Esophagus muscularis mucosa (tissue), 4 donors: ENCODE measurements around the gene GDAP2. TPM values are rescaled to one million over a fixed set of nuclear protein-coding genes. Genes with fewer than 3 reads are reported as not detected.

Experiments
- DNase-seq: peaks from one replicate; pipeline ENCODE4 v3.0.0-alpha.2; 2017; ENCODE audit errors: extremely low spot score
- H3K27ac ChIP-seq, 4 donors: fragments of 200-600 bp; sonication (generic); replicated peaks in 1 of 4; 1 replicate in 3 of 4; 2 replicates in 1 of 4; pipeline ENCODE4 v1.5.1; 2016 to 2019; ENCODE audit warnings: mild to moderate bottlenecking in 1 of 4
- H3K27me3 ChIP-seq, 4 donors: fragments of 200-600 bp; sonication (generic); one replicate each; pipeline versions ENCODE4 v1.5.1 to v1.6.0; 2016 to 2019
- H3K36me3 ChIP-seq, 4 donors: fragments of 200-600 bp; sonication (generic); one replicate each; pipeline ENCODE4 v1.5.1; 2016 to 2019
- H3K4me1 ChIP-seq, 4 donors: fragments of 200-600 bp; sonication (generic); one replicate each; pipeline ENCODE4 v1.5.1; 2016 to 2019
- H3K4me3 ChIP-seq, 4 donors: fragments of 200-600 bp; sonication (generic); 1 replicate in 2 of 4; 2 replicates in 2 of 4; pipeline ENCODE4 v1.5.1; 2016 to 2019; ENCODE audit warnings: mild to moderate bottlenecking in 4 of 4, moderate library complexity in 1 of 4
- H3K9me3 ChIP-seq, 4 donors: fragments of 200-600 bp; sonication (generic); 1 replicate in 3 of 4; 2 replicates in 1 of 4; pipeline ENCODE4 v1.5.1; 2016 to 2019
- CTCF ChIP-seq, 3 experiments: fragments of 200-600 bp in 2 of 3; fragments of 450-650 bp in 1 of 3; sonication (generic) in 2 of 3; IDR thresholded peaks; one replicate each; pipeline ENCODE4 v1.5.1; 2017 to 2019; ENCODE audit warnings: antibody characterized with exemption in 3 of 3, mild to moderate bottlenecking in 2 of 3, moderate library complexity in 1 of 3
- EP300 ChIP-seq: sonication (generic); formaldehyde crosslinking; IDR thresholded peaks from one replicate; pipeline ENCODE4 v1.6.1; 2017; ENCODE audit warnings: antibody characterized with exemption
- POLR2A ChIP-seq: fragments of 450-650 bp; IDR thresholded peaks from one replicate; pipeline ENCODE4 v1.6.1; 2017; ENCODE audit warnings: antibody characterized with exemption, moderate library complexity, mild to moderate bottlenecking, low read depth
- POLR2AphosphoS5 ChIP-seq, 2 donors: sonication (generic); formaldehyde crosslinking; IDR thresholded peaks; one replicate each; pipeline ENCODE4 v1.6.1; 2017; ENCODE audit warnings: antibody characterized with exemption in 2 of 2
- WGBS: methylation state at CpG from one replicate; pipeline ENCODE4 v1.1.5; 2018; 5-methylcytosine and 5-hydroxymethylcytosine counted together
- intact Hi-C: fragments of 100-400 bp; cut with DNase I; formaldehyde crosslinking; loops from one replicate; pipeline ENCODE4 v1.15.1; 2023
- total RNA-seq, 4 donors: library from RNA; depleted of rRNA; stranded (reverse); fragments of >200 nt; gene quantifications; one replicate each; pipeline versions ENCODE4 v1.1.0 to v1.2.1, GENCODE V29; 2016

GDAP2 gene
- total RNA-seq, 4 donors from 2014 or later, result 25.3 to 30.0 (median 26.8) TPM

- no peak for TF ChIP-seq CTCF (IDR thresholded peaks at IDR 0.05)
- WGBS, result 42% methylated on average over 2 of the region's 2 CpGs
- H3K4me3 ChIP-seq, result no peak overlapping the region
- no peak for DNase-seq
- intact Hi-C loops, result no loop called here
- H3K27ac ChIP-seq, result peak overlapping the region; percentile 48 to 73 (median 72)
- H3K4me1 ChIP-seq, result peaks cover 38 to 75% (median 71%) of the 10 kb centered on the region in 4 donors
- no peaks in the 10 kb centered on the region for H3K9me3 ChIP-seq
- no peaks in the 10 kb centered on the region for H3K36me3 ChIP-seq
- H3K27me3 ChIP-seq, result no peaks in the 10 kb centered on the region
These were observed 103.3 kb downstream of the GDAP2 start for GRCh38 chr1:117826119-117826518.

- Histone ChIP-seq H3K4me1 (peaks cover 41 to 81% (median 78%) of the 10 kb centered on the region in 4 donors), H3K36me3 (no peaks in the 10 kb centered on the region), H3K4me3 (no peak overlapping the region), H3K27ac (peak overlapping the region; percentile 48 to 73 (median 72)), H3K27me3 (no peaks in the 10 kb centered on the region), H3K9me3 (no peaks in the 10 kb centered on the region)
- intact Hi-C loops, result no loop called here
- no peak for DNase-seq
- TF ChIP-seq POLR2AphosphoS5 (IDR thresholded peaks at IDR 0.05), result no peak
- no peak for TF ChIP-seq CTCF (IDR thresholded peaks at IDR 0.05)
- no peak for TF ChIP-seq POLR2A
- no peak for TF ChIP-seq EP300
- 86% methylated on average over 1 of the region's 2 CpGs for WGBS
These were observed 104.0 kb downstream of the GDAP2 start for GRCh38 chr1:117825414-117825813.

GRCh38 chr1:117824616-117825015, 104.8 kb downstream of the GDAP2 start:
- Histone ChIP-seq H3K4me3 (no peak overlapping the region), H3K27ac (peak overlapping the region; percentile 48 to 73 (median 72)), H3K9me3 (no peaks in the 10 kb centered on the region), H3K27me3 (no peaks in the 10 kb centered on the region), H3K36me3 (no peaks in the 10 kb centered on the region), H3K4me1 (peaks cover 41 to 86% (median 79%) of the 10 kb centered on the region in 4 donors)
- intact Hi-C loops, result no loop called here
- no peak for TF ChIP-seq EP300
- TF ChIP-seq CTCF (IDR thresholded peaks at IDR 0.05), result no peak
- no peak for TF ChIP-seq POLR2A
- TF ChIP-seq POLR2AphosphoS5 (IDR thresholded peaks at IDR 0.05), result no peak
- no peak for DNase-seq
- WGBS, result 25% methylated on average over 1 of the region's 1 CpG

- Histone ChIP-seq H3K4me1 (peaks cover 33 to 67% (median 59%) of the 10 kb centered on the region in 4 donors), H3K27ac (peak overlapping the region; percentile 73 to 88 (median 84)), H3K27me3 (no peaks in the 10 kb centered on the region), H3K9me3 (no peaks in the 10 kb centered on the region), H3K36me3 (no peaks in the 10 kb centered on the region), H3K4me3 (no peak overlapping the region)
- no peak for DNase-seq
- 52% methylated on average over 3 of the region's 3 CpGs for WGBS
- intact Hi-C loops, result no loop called here
- TF ChIP-seq POLR2A, result no peak
- no peak for TF ChIP-seq EP300
- no peak for TF ChIP-seq CTCF (IDR thresholded peaks at IDR 0.05)
- peak; percentile 82 to 88 for TF ChIP-seq POLR2AphosphoS5 (IDR thresholded peaks at IDR 0.05)
These were observed 107.5 kb downstream of the GDAP2 start for GRCh38 chr1:117821774-117822482.

- intact Hi-C loops, result no loop called here
- Histone ChIP-seq H3K36me3 (no peaks in the 10 kb centered on the region), H3K27ac (peak overlapping the region; percentile 73 to 88 (median 84)), H3K4me3 (no peak overlapping the region), H3K9me3 (no peaks in the 10 kb centered on the region), H3K4me1 (peaks cover 33 to 62% (median 54%) of the 10 kb centered on the region in 4 donors), H3K27me3 (no peaks in the 10 kb centered on the region)
- no peak for TF ChIP-seq POLR2AphosphoS5 (IDR thresholded peaks at IDR 0.05)
- no peak for TF ChIP-seq CTCF (IDR thresholded peaks at IDR 0.05)
- no peak for TF ChIP-seq EP300
- TF ChIP-seq POLR2A, result no peak
- no peak for DNase-seq
- WGBS, result 61% methylated on average over 4 of the region's 5 CpGs
These were observed 108.1 kb downstream of the GDAP2 start for GRCh38 chr1:117821382-117821755.
